GM12878 (cell line): ENCODE data around the gene SERTAD2. TPM values are rescaled to one million over a fixed set of nuclear protein-coding genes. Genes with fewer than 3 reads are reported as not detected.

Experiments
- BACH1 ChIP-seq: fragments of 450-650 bp; IDR thresholded peaks from 2 replicates; pipeline ENCODE4 v1.6.1; 2017; ENCODE audit warnings: mild to moderate bottlenecking, borderline replicate concordance
- CBFB ChIP-seq: IDR thresholded peaks from 2 replicates; pipeline ENCODE4 v1.6.1; 2016; ENCODE audit warnings: antibody characterized with exemption, low read depth
- CBX3 ChIP-seq: fragments of 200-600 bp; sonication (generic); IDR thresholded peaks from 2 replicates; pipeline ENCODE4 v1.6.1; 2016; ENCODE audit warnings: low read depth, borderline replicate concordance
- CEBPB ChIP-seq, 2 experiments: fragments of 150-350 bp in 1 of 2; IDR thresholded peaks; 2 replicates each; pipeline ENCODE4 v1.6.1; 2012 to 2014; ENCODE audit warnings: low read depth in 2 of 2, low read length in 2 of 2, borderline replicate concordance in 1 of 2, inconsistent platforms in 1 of 2
- CREB1 ChIP-seq: IDR thresholded peaks from 2 replicates; pipeline ENCODE4 v1.6.1; 2012; ENCODE audit warnings: low read depth, mild to moderate bottlenecking, inconsistent platforms
- EED ChIP-seq: sonication (generic); IDR thresholded peaks from 2 replicates; pipeline ENCODE4 v1.6.1; 2016; ENCODE audit warnings: antibody characterized with exemption, low read depth
- FOXM1 ChIP-seq: IDR thresholded peaks from 2 replicates; pipeline ENCODE4 v1.6.1; 2012; ENCODE audit warnings: low read depth, mild to moderate bottlenecking, inconsistent platforms, low read length, moderate library complexity
- HCFC1 ChIP-seq: fragments of 150-350 bp; IDR thresholded peaks from 2 replicates; pipeline ENCODE4 v1.6.1; 2014; ENCODE audit warnings: low read length
- HDAC6 ChIP-seq: fragments of 200-600 bp; sonication (generic); IDR thresholded peaks from one replicate; pipeline ENCODE4 v1.8.0; 2017; ENCODE audit warnings: antibody characterized with exemption; ENCODE audit not compliant: unreplicated experiment
- KLF5 ChIP-seq: fragments of 450-650 bp; IDR thresholded peaks from 2 replicates; pipeline ENCODE4 v1.6.1; 2014; ENCODE audit warnings: mild to moderate bottlenecking; ENCODE audit not compliant: partially characterized antibody
- MEF2A ChIP-seq: IDR thresholded peaks from 2 replicates; pipeline ENCODE4 v1.6.1; 2011; ENCODE audit warnings: low read depth, mild to moderate bottlenecking, low read length, moderate library complexity; ENCODE audit not compliant: insufficient read depth
- MLLT1 ChIP-seq: fragments of 450-650 bp; IDR thresholded peaks from 2 replicates; pipeline ENCODE4 v1.6.1; 2016; ENCODE audit warnings: mild to moderate bottlenecking
- MYB ChIP-seq: fragments of 150-350 bp; IDR thresholded peaks from 2 replicates; pipeline ENCODE4 v1.6.1; 2014; ENCODE audit warnings: mild to moderate bottlenecking, low read depth, low read length, borderline replicate concordance
- NBN ChIP-seq: fragments of 450-650 bp; IDR thresholded peaks from 2 replicates; pipeline ENCODE4 v1.6.1; 2016
- POLR2AphosphoS5 ChIP-seq: IDR thresholded peaks from 2 replicates; pipeline ENCODE4 v1.6.1; 2011; ENCODE audit warnings: mild to moderate bottlenecking, low read length, inconsistent platforms
- SIN3A ChIP-seq: IDR thresholded peaks from 2 replicates; pipeline ENCODE4 v1.6.1; 2012; ENCODE audit warnings: low read depth, low read length, improper control_type of control experiment
- SMAD1 ChIP-seq: fragments of 450-650 bp; IDR thresholded peaks from 2 replicates; pipeline ENCODE4 v1.6.1; 2018; ENCODE audit warnings: mild to moderate bottlenecking, low read depth; ENCODE audit not compliant: partially characterized antibody
- SMAD5 ChIP-seq: IDR thresholded peaks from 2 replicates; pipeline ENCODE4 v1.6.1; 2016; ENCODE audit warnings: antibody characterized with exemption, low read depth
- STAT1 ChIP-seq: fragments of 450-650 bp; conservative IDR thresholded peaks from 2 replicates; pipeline ENCODE4 v1.6.1; 2014; ENCODE audit warnings: antibody characterized with exemption, mild to moderate bottlenecking
- ZNF274 ChIP-seq: IDR thresholded peaks from one replicate; pipeline ENCODE4 v1.8.0; 2011; ENCODE audit not compliant: insufficient read length, insufficient read depth
- ZNF592 ChIP-seq: fragments of 450-650 bp; IDR thresholded peaks from 2 replicates; pipeline ENCODE4 v1.6.1; 2017; ENCODE audit warnings: mild to moderate bottlenecking, moderate library complexity
- polyA plus RNA-seq, 11 experiments: library from polyadenylated mRNA; depleted of rRNA in 4 of 11; unstranded in 6 of 11; stranded (reverse) in 5 of 11; fragments of >200 nt; fragmentation: Nextera tagmentation in 4 of 11; fragmentation: Illumina TruSeq in 1 of 11; extraction: Ambion mirVana in 4 of 11; extraction: Trizol in 1 of 11; gene quantifications; 1 replicate in 1 of 11; 2 replicates in 10 of 11; pipeline versions ENCODE4 v1.2.1 to v1.2.3, GENCODE V29; 2011 to 2016; ENCODE audit warnings: inconsistent platforms in 2 of 11, missing spikeins in 2 of 11, low read depth in 1 of 11
- total RNA-seq, 4 experiments: library from RNA; depleted of rRNA in 3 of 4; stranded (reverse); fragments of >200 nt in 3 of 4; fragmentation: Illumina TruSeq in 1 of 4; extraction: Trizol in 1 of 4; gene quantifications; 2 replicates each; pipeline versions ENCODE4 v1.2.1 to v1.2.3, GENCODE V29; 2013 to 2021
- TF ChIP-seq, protein P1 (sequence below): fragments of 150-350 bp; IDR thresholded peaks from 2 replicates; pipeline ENCODE4 v1.6.1; 2016; ENCODE audit warnings: low read depth, low read length
- TF ChIP-seq, protein P2 (sequence below): fragments of 450-650 bp; IDR thresholded peaks from 2 replicates; pipeline ENCODE4 v1.6.1; 2016; ENCODE audit warnings: mild to moderate bottlenecking

Gene SERTAD2
- total and polyA plus RNA-seq, 10 of the 15 experiments (the other 5 are each of a cell fraction or from before 2014, with no cell fraction given), result 7.9 to 28.7 (median 20.1) TPM

DNA sequence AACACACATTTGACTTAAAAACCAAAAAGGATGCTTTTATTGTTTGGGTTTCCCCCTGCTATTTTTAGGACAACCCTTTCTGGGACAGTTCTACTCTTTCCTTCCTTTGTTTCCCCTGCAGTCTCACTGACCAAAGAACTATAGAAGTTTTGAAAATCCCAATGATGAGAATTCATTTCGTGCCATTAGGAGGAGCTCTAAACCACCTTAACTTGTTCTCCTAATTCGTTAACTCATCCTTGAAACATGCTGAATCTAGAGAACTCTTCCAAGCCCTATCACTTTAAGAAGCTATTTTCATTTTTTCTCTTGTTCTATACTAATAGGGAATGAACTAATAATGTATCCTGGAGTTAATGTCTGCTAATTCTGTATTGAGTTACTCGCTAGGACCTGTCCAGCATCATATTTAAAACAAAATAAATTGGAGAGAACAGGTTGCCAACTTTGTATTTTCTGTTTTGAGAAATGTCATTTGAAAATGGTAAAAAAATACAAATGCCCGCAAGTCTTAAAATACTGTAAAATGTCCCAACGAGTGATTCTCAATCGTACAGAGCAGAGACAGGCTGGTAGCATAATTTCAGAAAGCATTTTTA is 66.7 kb downstream of the SERTAD2 start (continued):
- TF ChIP-seq SIN3A (no peak), STAT1 (no peak), SMAD5 (no peak), EED (no peak), ZNF592 (no peak), ZNF274 (no peak), KLF5 (no peak), MLLT1 (no peak), HCFC1 (no peak), POLR2AphosphoS5 (no peak), MEF2A (no peak), MYB (no peak), CEBPB (IDR thresholded peaks at IDR 0.05; ENCODE audit: borderline replicate concordance in 1 of 2, low read depth in 2 of 2, low read length in 2 of 2) (no peak), CBFB (no peak), NBN (0 out of 2 replicates have a peak, but pooled peaks have one; percentile 28), HDAC6 (no peak), FOXM1 (0 out of 2 replicates have a peak, but pooled peaks have one; percentile 24), SMAD1 (no peak), BACH1 (no peak), CREB1 (no peak), CBX3 (no peak)
- TF ChIP-seq, protein P1, sequence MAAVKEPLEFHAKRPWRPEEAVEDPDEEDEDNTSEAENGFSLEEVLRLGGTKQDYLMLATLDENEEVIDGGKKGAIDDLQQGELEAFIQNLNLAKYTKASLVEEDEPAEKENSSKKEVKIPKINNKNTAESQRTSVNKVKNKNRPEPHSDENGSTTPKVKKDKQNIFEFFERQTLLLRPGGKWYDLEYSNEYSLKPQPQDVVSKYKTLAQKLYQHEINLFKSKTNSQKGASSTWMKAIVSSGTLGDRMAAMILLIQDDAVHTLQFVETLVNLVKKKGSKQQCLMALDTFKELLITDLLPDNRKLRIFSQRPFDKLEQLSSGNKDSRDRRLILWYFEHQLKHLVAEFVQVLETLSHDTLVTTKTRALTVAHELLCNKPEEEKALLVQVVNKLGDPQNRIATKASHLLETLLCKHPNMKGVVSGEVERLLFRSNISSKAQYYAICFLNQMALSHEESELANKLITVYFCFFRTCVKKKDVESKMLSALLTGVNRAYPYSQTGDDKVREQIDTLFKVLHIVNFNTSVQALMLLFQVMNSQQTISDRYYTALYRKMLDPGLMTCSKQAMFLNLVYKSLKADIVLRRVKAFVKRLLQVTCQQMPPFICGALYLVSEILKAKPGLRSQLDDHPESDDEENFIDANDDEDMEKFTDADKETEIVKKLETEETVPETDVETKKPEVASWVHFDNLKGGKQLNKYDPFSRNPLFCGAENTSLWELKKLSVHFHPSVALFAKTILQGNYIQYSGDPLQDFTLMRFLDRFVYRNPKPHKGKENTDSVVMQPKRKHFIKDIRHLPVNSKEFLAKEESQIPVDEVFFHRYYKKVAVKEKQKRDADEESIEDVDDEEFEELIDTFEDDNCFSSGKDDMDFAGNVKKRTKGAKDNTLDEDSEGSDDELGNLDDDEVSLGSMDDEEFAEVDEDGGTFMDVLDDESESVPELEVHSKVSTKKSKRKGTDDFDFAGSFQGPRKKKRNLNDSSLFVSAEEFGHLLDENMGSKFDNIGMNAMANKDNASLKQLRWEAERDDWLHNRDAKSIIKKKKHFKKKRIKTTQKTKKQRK, result no peak
- TF ChIP-seq, protein P2, sequence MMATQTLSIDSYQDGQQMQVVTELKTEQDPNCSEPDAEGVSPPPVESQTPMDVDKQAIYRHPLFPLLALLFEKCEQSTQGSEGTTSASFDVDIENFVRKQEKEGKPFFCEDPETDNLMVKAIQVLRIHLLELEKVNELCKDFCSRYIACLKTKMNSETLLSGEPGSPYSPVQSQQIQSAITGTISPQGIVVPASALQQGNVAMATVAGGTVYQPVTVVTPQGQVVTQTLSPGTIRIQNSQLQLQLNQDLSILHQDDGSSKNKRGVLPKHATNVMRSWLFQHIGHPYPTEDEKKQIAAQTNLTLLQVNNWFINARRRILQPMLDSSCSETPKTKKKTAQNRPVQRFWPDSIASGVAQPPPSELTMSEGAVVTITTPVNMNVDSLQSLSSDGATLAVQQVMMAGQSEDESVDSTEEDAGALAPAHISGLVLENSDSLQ, result no peak
